Osteoblast (primary cell): ENCODE data around the gene ZNF519. TPM values are rescaled to one million over a fixed set of nuclear protein-coding genes. Genes with fewer than 3 reads are reported as not detected.

Experiments
- DNase-seq: peaks from one replicate; pipeline ENCODE4 v3.0.0; 2011; ENCODE audit warnings: low spot score, mixed read lengths; ENCODE audit not compliant: insufficient read length; ENCODE audit errors: missing footprints
- H2AFZ ChIP-seq: 2 replicates; pipeline ENCODE4 v1.6.0; 2011; ENCODE audit warnings: mild to moderate bottlenecking, low read length
- H3K27ac ChIP-seq: 2 replicates; pipeline ENCODE4 v1.5.1; 2011; ENCODE audit warnings: mild to moderate bottlenecking, low read depth, low read length, moderate library complexity
- H3K27me3 ChIP-seq: 2 replicates; pipeline ENCODE4 v1.6.0; 2012; ENCODE audit warnings: mild to moderate bottlenecking, control low read depth, inconsistent platforms, low read length, moderate library complexity; ENCODE audit not compliant: insufficient read depth
- H3K36me3 ChIP-seq: 2 replicates; pipeline ENCODE4 v1.5.1; 2011; ENCODE audit warnings: mild to moderate bottlenecking, low read length, control low read depth, moderate library complexity; ENCODE audit not compliant: insufficient read depth
- H3K4me1 ChIP-seq: 2 replicates; pipeline ENCODE4 v1.5.1; 2011; ENCODE audit warnings: mild to moderate bottlenecking, low read length, control low read depth, moderate library complexity; ENCODE audit not compliant: insufficient read depth
- H3K4me2 ChIP-seq: 2 replicates; pipeline ENCODE4 v1.6.0; 2011; ENCODE audit warnings: mild to moderate bottlenecking, low read length; ENCODE audit not compliant: insufficient read depth
- H3K4me3 ChIP-seq: fragments of 200-600 bp; sonication (generic); 3 replicates; pipeline ENCODE4 v1.5.1; 2012; ENCODE audit warnings: mild to moderate bottlenecking, low read length, inconsistent platforms; ENCODE audit not compliant: insufficient read depth
- H3K79me2 ChIP-seq: 2 replicates; pipeline ENCODE4 v1.6.0; 2012; ENCODE audit warnings: mild to moderate bottlenecking, low read length, control low read depth, inconsistent platforms; ENCODE audit not compliant: insufficient read depth
- H3K9me3 ChIP-seq: 2 replicates; pipeline ENCODE4 v1.5.1; 2011; ENCODE audit warnings: low read depth, low read length, control low read depth
- H4K20me1 ChIP-seq: 2 replicates; pipeline ENCODE4 v1.6.0; 2012; ENCODE audit warnings: mild to moderate bottlenecking, low read length, control low read depth; ENCODE audit not compliant: insufficient read depth
- total RNA-seq: library from RNA; depleted of rRNA; stranded (reverse); fragments of >200 nt; gene quantifications from 2 replicates; pipeline ENCODE4 v1.2.3, GENCODE V29; 2012
- TF ChIP-seq, protein P1 (sequence below): IDR thresholded peaks from 2 replicates; pipeline ENCODE4 v1.5.1; 2011; ENCODE audit warnings: mild to moderate bottlenecking, low read depth, low read length, moderate library complexity; ENCODE audit errors: extremely low read depth

The ZNF519 gene
- total RNA-seq, 1 donor = 5.4 TPM

DNA sequence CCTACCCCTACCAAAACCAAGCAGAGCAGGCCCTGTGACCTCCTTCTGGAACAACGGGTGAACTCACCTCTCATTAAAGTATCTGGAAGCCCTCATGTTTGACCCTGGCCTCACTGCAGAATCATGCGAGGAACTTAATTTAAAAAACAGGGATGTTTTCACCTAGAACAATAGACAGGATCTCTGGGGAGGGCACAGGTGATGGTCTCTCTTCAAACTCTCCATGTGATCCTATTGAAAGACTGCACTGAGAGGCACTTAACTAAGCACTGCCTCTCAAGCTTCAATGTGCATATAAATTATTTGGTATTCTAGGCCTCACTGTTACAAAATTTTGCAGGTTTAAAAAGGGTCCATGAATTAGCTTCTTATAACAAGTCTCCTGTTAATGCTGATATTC, 7.5 kb downstream of the ZNF519 start:
- Histone ChIP-seq H3K9me3 (no peaks in the 10 kb centered on the region), H3K4me2 (no peak overlapping the region), H3K36me3 (no peaks in the 10 kb centered on the region), H3K4me1 (no peaks in the 10 kb centered on the region), H3K79me2 (peaks cover 6% of the 10 kb centered on the region), H2AFZ (no peak overlapping the region), H4K20me1 (no peaks in the 10 kb centered on the region), H3K27ac (no peak overlapping the region), H3K27me3 (no peaks in the 10 kb centered on the region), H3K4me3 (no peak overlapping the region)
- TF ChIP-seq, protein P1, sequence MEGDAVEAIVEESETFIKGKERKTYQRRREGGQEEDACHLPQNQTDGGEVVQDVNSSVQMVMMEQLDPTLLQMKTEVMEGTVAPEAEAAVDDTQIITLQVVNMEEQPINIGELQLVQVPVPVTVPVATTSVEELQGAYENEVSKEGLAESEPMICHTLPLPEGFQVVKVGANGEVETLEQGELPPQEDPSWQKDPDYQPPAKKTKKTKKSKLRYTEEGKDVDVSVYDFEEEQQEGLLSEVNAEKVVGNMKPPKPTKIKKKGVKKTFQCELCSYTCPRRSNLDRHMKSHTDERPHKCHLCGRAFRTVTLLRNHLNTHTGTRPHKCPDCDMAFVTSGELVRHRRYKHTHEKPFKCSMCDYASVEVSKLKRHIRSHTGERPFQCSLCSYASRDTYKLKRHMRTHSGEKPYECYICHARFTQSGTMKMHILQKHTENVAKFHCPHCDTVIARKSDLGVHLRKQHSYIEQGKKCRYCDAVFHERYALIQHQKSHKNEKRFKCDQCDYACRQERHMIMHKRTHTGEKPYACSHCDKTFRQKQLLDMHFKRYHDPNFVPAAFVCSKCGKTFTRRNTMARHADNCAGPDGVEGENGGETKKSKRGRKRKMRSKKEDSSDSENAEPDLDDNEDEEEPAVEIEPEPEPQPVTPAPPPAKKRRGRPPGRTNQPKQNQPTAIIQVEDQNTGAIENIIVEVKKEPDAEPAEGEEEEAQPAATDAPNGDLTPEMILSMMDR = no peak
- no peak for DNase-seq

- TF ChIP-seq, protein P1 = no peak
- no peaks in the 10 kb centered on the region for H4K20me1 ChIP-seq
- no peaks in the 10 kb centered on the region for H3K27me3 ChIP-seq
- no peaks in the 10 kb centered on the region for H3K36me3 ChIP-seq
- no peak for DNase-seq
- no peaks in the 10 kb centered on the region for H3K9me3 ChIP-seq
- H3K4me1 ChIP-seq = no peaks in the 10 kb centered on the region
- no peak overlapping the region for H3K4me3 ChIP-seq
- no peak overlapping the region for H2AFZ ChIP-seq
- H3K4me2 ChIP-seq = no peak overlapping the region
- no peak overlapping the region for H3K27ac ChIP-seq
- peaks cover 4% of the 10 kb centered on the region for H3K79me2 ChIP-seq
Observed at GRCh38 chr18:14122097-14122496, 10.1 kb downstream of the ZNF519 start.

- H3K4me2 ChIP-seq = no peak overlapping the region
Observed at GRCh38 chr18:14120926-14121325, 11.3 kb downstream of the ZNF519 start.

GRCh38 chr18:14117606-14118005, 14.6 kb downstream of the ZNF519 start:
- Histone ChIP-seq H3K4me1 (no peaks in the 10 kb centered on the region), H4K20me1 (no peaks in the 10 kb centered on the region), H3K27ac (no peak overlapping the region), H2AFZ (no peak overlapping the region), H3K4me3 (no peak overlapping the region), H3K9me3 (no peaks in the 10 kb centered on the region), H3K79me2 (no peaks in the 10 kb centered on the region), H3K27me3 (no peaks in the 10 kb centered on the region), H3K36me3 (no peaks in the 10 kb centered on the region), H3K4me2 (no peak overlapping the region)
- no peak for DNase-seq
- TF ChIP-seq, protein P1 = no peak

More at GRCh38 chr18:14120926-14121325, 11.3 kb downstream of the ZNF519 start:
- H3K27me3 ChIP-seq = no peaks in the 10 kb centered on the region
- H3K4me1 ChIP-seq = no peaks in the 10 kb centered on the region
- no peak for DNase-seq
- no peaks in the 10 kb centered on the region for H4K20me1 ChIP-seq
- H3K79me2 ChIP-seq = peaks cover 4% of the 10 kb centered on the region
- H3K4me3 ChIP-seq = no peak overlapping the region
- H3K9me3 ChIP-seq = no peaks in the 10 kb centered on the region
- H2AFZ ChIP-seq = no peak overlapping the region
- TF ChIP-seq, protein P1 = no peak
- H3K36me3 ChIP-seq = no peaks in the 10 kb centered on the region
- H3K27ac ChIP-seq = no peak overlapping the region
